ENCODE results near the gene EEF2K. TPM values are rescaled to one million over a fixed set of nuclear protein-coding genes. Genes with fewer than 3 reads are reported as not detected.

The EEF2K gene
- total RNA-seq, 3 donors from 2014 or later, result 23.3 to 40.5 (median 30.0) TPM

- H3K27me3 ChIP-seq, result no peaks in the 10 kb centered on the region
- no peak for TF ChIP-seq POLR2AphosphoS5 (IDR thresholded peaks at IDR 0.05)
- no peak for TF ChIP-seq CTCF (IDR thresholded peaks at IDR 0.05)
- TF ChIP-seq POLR2A (IDR thresholded peaks at IDR 0.05), result no peak
- H3K27ac ChIP-seq, result no peak overlapping the region
- no peak overlapping the region for H3K4me3 ChIP-seq
- intact Hi-C loops (cut with DNase I; ENCODE audit: low total_unique reads), result no loop called here
- no peak for DNase-seq (ENCODE audit: low spot score in 2 of 2)
- peaks cover 7% of the 10 kb centered on the region for H3K36me3 ChIP-seq
- no peaks in the 10 kb centered on the region for H3K4me1 ChIP-seq
- no peaks in the 10 kb centered on the region for H3K9me3 ChIP-seq
Observed at GRCh38 chr16:22267764-22268163, 61.7 kb downstream of the EEF2K start.

DNA sequence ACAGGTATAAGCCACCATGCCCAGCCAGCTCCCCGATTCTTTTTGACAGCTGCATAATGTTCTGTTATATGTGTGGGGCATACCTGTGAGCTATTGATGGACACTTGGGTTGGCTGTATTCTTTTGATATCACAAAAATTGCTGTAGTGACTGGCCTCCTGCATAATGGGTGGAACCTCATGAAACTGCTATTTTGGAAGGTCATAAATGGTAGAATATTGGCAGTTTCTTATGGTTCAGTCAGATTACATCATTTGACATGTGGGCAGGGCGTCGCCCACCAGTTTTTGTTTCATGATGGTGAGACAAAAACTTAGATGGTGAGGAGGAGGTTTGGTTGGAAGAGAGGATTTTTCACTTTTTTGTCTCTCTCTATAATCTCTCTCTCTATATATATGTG is 64.4 kb downstream of the EEF2K start:
- Histone ChIP-seq H3K9me3 (no peaks in the 10 kb centered on the region), H3K4me3 (no peak overlapping the region), H3K36me3 (peaks cover 13% of the 10 kb centered on the region), H3K27me3 (no peaks in the 10 kb centered on the region), H3K4me1 (no peaks in the 10 kb centered on the region), H3K27ac (no peak overlapping the region)
- DNase-seq (ENCODE audit: low spot score in 2 of 2), result no peak
- TF ChIP-seq POLR2AphosphoS5 (IDR thresholded peaks at IDR 0.05), result no peak
- no peak for TF ChIP-seq POLR2A (IDR thresholded peaks at IDR 0.05)
- no peak for TF ChIP-seq CTCF (IDR thresholded peaks at IDR 0.05)
- intact Hi-C loops (cut with DNase I; ENCODE audit: low total_unique reads), result no loop called here

DNA sequence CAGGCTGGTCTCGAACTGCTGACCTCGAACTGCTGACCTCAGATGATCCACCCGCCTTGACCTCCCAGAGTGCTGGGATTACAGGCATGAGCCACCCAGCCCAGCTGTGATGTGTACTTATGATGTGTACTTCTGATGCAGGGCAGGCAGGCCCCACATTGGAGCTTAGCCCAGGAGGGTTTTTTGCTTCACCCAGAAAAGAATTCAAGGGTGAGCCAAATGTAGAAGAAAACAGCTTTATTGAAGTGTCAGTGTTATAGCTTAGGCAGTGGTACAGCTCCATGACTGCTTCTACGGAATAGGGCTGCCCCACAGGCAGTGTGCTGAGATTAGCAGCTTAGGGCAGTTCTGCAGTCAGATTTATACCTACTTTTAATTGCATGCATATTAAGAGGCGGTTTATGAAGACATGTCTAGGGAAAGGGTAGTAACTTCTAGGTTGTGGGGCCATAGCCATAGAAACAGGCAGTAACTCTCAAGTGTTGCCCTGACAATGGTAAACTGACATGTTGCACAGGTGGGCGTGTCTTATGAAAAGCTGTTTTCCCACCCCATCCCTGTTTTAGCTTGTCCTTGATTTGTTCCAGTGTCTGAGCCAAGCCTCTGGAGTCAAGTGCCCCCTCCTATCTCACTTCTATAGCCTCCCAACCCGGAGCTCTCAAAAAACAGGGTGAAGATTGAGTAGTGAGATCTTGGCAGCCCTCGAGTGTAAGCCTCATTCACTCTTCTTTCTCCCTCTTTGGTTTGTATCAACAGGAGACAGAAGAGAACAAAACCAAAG is 67.0 kb downstream of the EEF2K start:
- H3K9me3 ChIP-seq, result no peaks in the 10 kb centered on the region
- no peaks in the 10 kb centered on the region for H3K27me3 ChIP-seq
- TF ChIP-seq CTCF (IDR thresholded peaks at IDR 0.05) (no peak), POLR2A (IDR thresholded peaks at IDR 0.05) (no peak), POLR2AphosphoS5 (IDR thresholded peaks at IDR 0.05) (no peak)
- no peak overlapping the region for H3K27ac ChIP-seq
- peaks cover 6% of the 10 kb centered on the region for H3K36me3 ChIP-seq
- no peaks in the 10 kb centered on the region for H3K4me1 ChIP-seq
- H3K4me3 ChIP-seq, result no peak overlapping the region
- intact Hi-C loops (cut with DNase I; ENCODE audit: low total_unique reads), result no loop called here
- no peak for DNase-seq (ENCODE audit: low spot score in 2 of 2)

DNA sequence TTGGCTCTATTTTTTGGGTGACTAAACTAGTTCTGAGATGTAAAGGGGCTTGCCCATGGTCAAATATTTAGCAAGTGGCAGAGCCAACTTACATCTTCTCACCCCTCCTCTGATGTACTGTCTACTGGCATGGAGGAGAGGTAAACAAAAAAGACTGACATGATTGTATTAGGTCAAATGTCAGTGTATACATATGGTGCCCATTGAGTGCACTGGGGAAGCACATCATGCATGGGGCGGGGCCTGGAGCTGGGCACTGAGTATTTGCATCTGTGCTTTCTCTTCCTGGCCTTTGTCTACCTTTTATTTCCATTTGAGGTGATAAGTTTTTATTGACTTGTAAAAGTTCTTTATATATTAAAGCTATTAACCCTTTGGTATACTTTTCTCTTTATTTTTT is 68.8 kb downstream of the EEF2K start:
- Histone ChIP-seq H3K27me3 (no peaks in the 10 kb centered on the region), H3K9me3 (no peaks in the 10 kb centered on the region), H3K4me1 (no peaks in the 10 kb centered on the region), H3K36me3 (peaks cover 6% of the 10 kb centered on the region), H3K4me3 (no peak overlapping the region), H3K27ac (no peak overlapping the region)
- intact Hi-C loops (cut with DNase I; ENCODE audit: low total_unique reads), result no loop called here
- TF ChIP-seq CTCF (IDR thresholded peaks at IDR 0.05) (no peak), POLR2A (IDR thresholded peaks at IDR 0.05) (no peak), POLR2AphosphoS5 (IDR thresholded peaks at IDR 0.05) (no peak)
- no peak for DNase-seq (ENCODE audit: low spot score in 2 of 2)

- TF ChIP-seq POLR2AphosphoS5 (IDR thresholded peaks at IDR 0.05) (no peak), CTCF (IDR thresholded peaks at IDR 0.05) (no peak), POLR2A (IDR thresholded peaks at IDR 0.05) (no peak)
- Histone ChIP-seq H3K27ac (no peak overlapping the region), H3K9me3 (no peaks in the 10 kb centered on the region), H3K36me3 (peaks cover 12% of the 10 kb centered on the region), H3K4me3 (no peak overlapping the region), H3K27me3 (no peaks in the 10 kb centered on the region), H3K4me1 (no peaks in the 10 kb centered on the region)
- no peak for DNase-seq (ENCODE audit: low spot score in 2 of 2)
- intact Hi-C loops (cut with DNase I; ENCODE audit: low total_unique reads), result no loop called here
Observed at GRCh38 chr16:22278441-22279230, 72.6 kb downstream of the EEF2K start.
